Mucosa of stomach (tissue), 1 donor: ENCODE results near the gene DTNA.

Source experiments
- H3K27me3 ChIP-seq: one replicate; pipeline ENCODE4 v1.7.0; 2013; ENCODE audit warnings: mild to moderate bottlenecking, low read length; ENCODE audit not compliant: control insufficient read depth, insufficient read depth
- H3K36me3 ChIP-seq: one replicate; pipeline ENCODE4 v1.7.0; 2013; ENCODE audit warnings: low read length; ENCODE audit not compliant: control insufficient read depth, insufficient read depth
- H3K4me1 ChIP-seq: one replicate; pipeline ENCODE4 v1.7.0; 2013; ENCODE audit warnings: mild to moderate bottlenecking, low read length; ENCODE audit not compliant: control insufficient read depth, insufficient read depth
- H3K4me3 ChIP-seq: one replicate; pipeline ENCODE4 v1.7.0; 2013; ENCODE audit warnings: low read length
- H3K9ac ChIP-seq: one replicate; pipeline ENCODE4 v1.7.0; 2013; ENCODE audit warnings: mild to moderate bottlenecking, low read length, moderate library complexity
- H3K9me3 ChIP-seq: one replicate; pipeline ENCODE4 v1.7.0; 2013; ENCODE audit warnings: mild to moderate bottlenecking, low read length, moderate library complexity; ENCODE audit not compliant: control insufficient read depth
- donor health status: Pancreatic carcinoma.

The DTNA gene

DNA sequence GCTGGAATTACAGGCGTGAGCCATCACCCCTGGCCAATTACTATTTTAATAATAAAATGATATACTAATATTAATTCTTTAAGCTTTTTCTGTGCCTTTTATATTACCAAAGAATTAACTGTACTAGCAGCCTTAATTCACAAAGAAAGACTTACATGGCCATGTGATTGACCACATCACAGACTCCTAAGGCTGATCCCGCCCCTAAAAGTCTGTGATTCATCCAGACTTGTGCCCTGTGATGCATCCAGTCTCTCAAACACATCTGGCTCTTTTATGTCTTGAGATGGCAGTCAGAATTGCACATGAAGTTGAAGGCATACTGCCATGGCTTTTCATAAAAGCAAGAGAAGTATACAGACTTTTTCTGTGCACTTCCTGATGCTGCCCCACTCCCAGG is 91.7 kb downstream of the DTNA start:
- Histone ChIP-seq H3K36me3 (no peaks in the 10 kb centered on the region), H3K4me3 (no peak overlapping the region), H3K9me3 (no peaks in the 10 kb centered on the region), H3K9ac (no peak overlapping the region), H3K27me3 (no peaks in the 10 kb centered on the region), H3K4me1 (no peaks in the 10 kb centered on the region)

DNA sequence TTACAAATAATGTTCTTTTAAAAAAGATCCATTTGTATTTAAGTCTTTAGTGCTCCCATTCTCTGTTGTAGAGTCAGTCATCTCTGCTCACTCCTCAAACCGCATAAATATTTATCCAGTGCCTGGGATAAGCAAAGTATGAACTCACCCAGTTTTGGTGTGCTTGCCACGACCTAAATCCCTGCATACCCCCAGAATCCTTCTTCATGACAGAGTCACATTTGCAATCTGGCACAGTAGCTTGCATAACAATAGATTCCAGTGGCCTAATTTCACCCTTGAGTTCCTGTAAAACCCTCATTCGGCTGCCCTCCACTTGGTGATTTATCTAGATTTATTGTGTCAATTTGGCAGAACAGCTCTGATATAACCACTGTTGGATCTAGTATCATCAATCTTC is 92.9 kb downstream of the DTNA start:
- Histone ChIP-seq H3K9me3 (no peaks in the 10 kb centered on the region), H3K4me3 (no peak overlapping the region), H3K4me1 (no peaks in the 10 kb centered on the region), H3K27me3 (no peaks in the 10 kb centered on the region), H3K9ac (no peak overlapping the region), H3K36me3 (no peaks in the 10 kb centered on the region)

DNA sequence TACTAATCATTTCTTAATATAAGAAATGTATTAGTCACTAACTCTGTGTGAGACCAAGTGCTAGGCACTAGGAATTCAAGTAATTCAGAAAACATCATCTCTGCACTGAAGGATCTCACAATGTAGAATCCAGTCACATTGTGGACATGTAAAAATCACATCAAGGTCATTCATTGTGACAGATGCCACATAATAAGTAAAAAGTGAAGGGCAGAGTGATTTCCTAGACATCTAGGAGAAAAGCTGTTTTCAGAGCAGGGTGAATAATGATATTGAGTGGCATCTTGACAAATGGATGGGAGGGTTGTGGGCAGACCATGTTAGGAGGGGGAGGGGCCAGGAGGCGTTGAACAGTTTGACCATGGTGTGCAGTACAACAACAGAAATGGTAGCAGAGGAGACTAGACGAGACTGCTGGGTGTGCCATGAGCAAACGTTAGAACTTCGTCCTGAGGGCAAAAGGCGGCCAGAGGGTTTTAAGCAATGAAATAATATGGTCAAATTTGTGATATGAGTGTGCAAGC is 93.8 kb downstream of the DTNA start:
- no peaks in the 10 kb centered on the region for H3K36me3 ChIP-seq
- no peaks in the 10 kb centered on the region for H3K4me1 ChIP-seq
- H3K9ac ChIP-seq: no peak overlapping the region
- no peaks in the 10 kb centered on the region for H3K9me3 ChIP-seq
- H3K4me3 ChIP-seq: no peak overlapping the region
- no peaks in the 10 kb centered on the region for H3K27me3 ChIP-seq

DNA sequence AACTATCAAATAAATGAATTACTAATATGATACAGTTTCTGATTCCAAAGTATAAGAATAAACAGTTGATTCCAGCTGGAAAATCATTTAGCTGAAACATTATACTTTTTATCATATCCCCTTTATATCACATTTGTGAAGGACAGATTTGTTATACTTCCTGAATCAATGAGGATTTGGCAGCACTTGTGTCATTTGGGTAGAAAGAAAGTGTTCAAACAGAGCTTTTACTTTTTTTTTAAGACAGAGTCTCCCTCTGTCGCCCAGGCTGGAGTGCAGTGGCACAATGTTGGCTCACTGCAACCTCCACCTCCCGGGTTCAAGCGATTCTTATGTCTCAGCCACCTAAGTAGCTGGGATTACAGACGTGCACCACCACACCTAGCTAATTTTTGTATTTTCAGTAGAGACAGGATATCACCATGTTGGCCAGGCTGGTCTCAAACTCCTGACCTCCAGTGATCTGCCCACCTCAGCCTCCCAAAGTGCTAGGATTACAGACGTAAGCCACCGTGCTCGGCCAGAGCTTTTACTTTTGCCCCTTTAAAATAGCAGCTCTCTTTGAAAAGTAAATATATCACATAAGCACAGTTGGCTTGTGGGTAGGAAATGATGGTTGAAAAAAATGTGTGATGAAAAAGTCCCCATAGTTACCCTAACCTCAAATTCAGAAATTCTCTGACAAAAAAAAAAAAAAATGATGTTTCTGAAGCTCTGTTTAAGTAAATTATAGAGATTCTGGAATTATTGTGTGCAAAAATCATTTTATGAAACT is 95.2 kb downstream of the DTNA start:
- Histone ChIP-seq H3K27me3 (no peaks in the 10 kb centered on the region), H3K4me3 (no peak overlapping the region), H3K9ac (no peak overlapping the region), H3K4me1 (no peaks in the 10 kb centered on the region), H3K36me3 (no peaks in the 10 kb centered on the region), H3K9me3 (no peaks in the 10 kb centered on the region)

DNA sequence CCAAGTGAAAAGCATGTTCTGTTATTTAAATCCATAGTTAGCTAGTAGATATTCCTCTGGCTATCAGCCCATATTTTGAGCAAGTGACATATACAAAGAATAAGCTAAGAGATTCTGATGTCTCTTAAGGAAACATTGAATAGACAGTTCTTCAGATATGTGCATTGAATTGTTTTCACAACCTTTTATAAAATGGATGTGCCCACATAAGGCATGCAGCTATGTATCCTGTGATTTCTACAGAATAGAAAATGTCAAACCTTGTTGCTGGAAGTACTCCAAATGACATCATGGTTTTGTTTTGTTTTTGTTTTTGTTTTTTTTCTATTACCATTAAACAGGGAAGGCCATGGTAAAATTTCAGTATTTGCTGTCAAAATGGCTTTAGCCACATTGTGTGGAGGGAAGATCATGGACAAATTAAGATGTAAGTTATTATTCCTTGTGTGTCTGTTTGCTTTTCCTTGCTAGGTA is 95.8 kb downstream of the DTNA start:
- Histone ChIP-seq H3K9ac (no peak overlapping the region), H3K4me1 (no peaks in the 10 kb centered on the region), H3K9me3 (no peaks in the 10 kb centered on the region), H3K36me3 (no peaks in the 10 kb centered on the region), H3K27me3 (no peaks in the 10 kb centered on the region), H3K4me3 (no peak overlapping the region)

DNA sequence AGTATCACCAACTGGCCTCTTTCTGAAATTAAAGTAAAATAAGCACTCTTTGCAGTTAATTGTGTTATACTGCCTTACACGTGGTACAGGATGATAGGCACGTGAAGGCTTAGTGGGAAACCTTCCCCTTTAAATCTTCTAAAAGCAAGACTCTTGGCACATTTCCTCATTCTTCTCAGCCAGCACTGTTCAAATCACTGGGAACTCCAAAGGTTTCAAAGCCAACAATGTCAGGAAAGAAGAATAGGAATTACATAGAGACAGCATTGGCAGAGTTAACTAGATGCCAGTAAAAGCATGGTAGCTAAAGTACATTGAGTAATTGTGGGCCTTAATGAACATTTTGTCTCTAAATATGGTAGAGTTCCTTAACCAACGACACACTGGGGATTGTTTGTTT is 96.4 kb downstream of the DTNA start:
- Histone ChIP-seq H3K36me3 (no peaks in the 10 kb centered on the region), H3K9me3 (no peaks in the 10 kb centered on the region), H3K9ac (no peak overlapping the region), H3K4me3 (no peak overlapping the region), H3K4me1 (no peaks in the 10 kb centered on the region), H3K27me3 (no peaks in the 10 kb centered on the region)

DNA sequence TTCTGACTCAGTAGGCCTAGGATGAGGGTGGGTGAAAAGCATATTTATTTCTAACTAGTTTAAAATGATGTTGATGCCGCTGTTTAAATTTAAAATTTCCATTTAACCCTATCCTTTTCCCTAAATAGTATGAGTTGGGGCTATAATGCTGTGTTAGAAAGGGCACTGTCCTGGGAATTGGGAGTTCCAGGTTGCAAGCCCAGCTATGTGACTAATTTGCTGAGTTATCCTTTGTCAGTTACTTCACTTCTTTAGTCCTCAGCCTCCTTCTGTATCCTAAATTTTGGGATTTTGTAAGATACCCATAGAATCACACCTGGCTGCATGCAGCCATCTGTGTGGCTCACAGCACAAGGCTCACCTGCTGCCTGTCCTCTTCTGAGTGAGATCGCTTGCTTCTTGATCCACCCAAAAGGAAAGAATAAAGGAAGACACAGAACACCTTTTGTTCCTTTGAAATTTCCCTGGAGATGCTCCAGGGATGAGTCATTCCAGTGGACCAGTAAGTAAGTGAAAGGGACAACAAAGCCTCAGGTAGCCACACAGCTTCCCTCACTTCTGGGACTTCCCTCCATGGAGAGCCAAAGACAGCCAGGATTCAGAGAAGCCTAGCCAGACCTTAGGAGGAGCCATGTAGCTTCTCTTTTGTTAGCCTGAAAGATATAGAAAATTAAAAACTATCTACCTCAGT is 97.2 kb downstream of the DTNA start:
- Histone ChIP-seq H3K27me3 (no peaks in the 10 kb centered on the region), H3K9ac (no peak overlapping the region), H3K9me3 (no peaks in the 10 kb centered on the region), H3K36me3 (no peaks in the 10 kb centered on the region), H3K4me3 (no peak overlapping the region), H3K4me1 (no peaks in the 10 kb centered on the region)

DNA sequence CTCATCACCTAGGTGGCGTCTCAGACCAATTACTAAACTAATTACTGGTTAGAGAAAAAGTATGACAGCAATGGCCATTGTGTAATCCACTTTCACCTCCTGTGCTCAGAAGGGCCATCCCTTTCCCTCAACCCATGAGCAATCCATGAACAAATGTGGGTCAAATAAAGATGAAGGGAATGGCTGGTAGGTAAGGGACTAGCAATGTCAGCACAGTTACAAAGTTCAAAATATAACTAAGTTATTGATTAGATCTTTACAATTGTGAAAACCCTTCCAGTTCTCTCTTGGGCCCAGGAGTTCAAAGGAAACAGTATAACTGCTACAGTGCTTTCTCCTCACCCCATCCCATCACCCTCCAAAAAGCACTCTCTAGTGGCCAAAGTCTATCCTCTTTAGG is 98.3 kb downstream of the DTNA start:
- Histone ChIP-seq H3K9ac (no peak overlapping the region), H3K9me3 (no peaks in the 10 kb centered on the region), H3K4me3 (no peak overlapping the region), H3K36me3 (no peaks in the 10 kb centered on the region), H3K4me1 (no peaks in the 10 kb centered on the region), H3K27me3 (no peaks in the 10 kb centered on the region)

DNA sequence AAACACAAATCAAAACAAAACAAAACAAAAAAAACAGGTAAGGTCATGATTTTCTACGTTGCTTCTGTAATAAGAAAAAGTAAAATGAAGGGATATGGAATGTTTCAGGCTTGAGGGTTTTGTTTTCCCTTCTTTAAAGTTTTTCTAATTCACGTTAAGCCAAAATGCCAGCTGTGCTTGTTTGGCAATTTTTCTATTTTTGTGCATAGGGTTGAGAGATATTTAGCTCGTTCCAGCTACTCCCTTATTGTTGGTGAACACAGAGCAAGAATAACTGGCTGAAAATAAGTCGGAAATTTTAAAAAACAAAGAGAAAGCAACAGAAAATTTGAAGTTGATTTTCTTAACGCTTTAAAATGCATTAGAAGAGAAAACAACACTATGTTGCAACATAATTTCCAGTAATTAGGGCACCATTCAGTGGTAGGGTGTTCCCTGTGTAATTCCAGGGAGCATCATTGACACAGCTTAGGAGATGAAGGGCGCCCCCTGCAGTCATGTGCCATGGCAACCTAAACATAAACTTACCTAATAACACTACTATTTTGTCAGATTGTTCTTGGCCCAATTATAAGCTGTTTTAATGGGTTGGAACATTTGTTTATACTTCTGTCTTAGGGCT is 99.5 kb downstream of the DTNA start:
- no peak overlapping the region for H3K9ac ChIP-seq
- H3K9me3 ChIP-seq: no peaks in the 10 kb centered on the region
- H3K4me1 ChIP-seq: no peaks in the 10 kb centered on the region
- no peak overlapping the region for H3K4me3 ChIP-seq
- H3K27me3 ChIP-seq: no peaks in the 10 kb centered on the region
- H3K36me3 ChIP-seq: no peaks in the 10 kb centered on the region

DNA sequence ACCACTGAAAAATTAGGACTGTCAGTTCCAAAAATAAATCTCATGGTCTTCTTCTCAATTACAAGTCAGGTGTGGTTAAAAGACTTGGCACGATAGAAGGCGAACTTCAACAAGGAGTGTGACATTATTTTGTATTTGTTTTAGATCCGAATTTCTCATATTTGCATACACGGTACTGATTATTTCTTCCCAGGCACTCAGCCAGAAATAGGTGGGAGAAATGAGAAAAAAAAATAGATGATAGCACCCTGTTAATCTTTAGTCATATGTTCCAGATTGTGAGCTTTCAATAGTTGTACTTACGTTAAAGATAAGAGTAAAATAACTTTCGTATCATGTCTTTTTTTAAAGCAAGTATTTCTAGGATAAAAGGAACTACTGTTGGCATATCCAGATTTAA is 106.1 kb downstream of the DTNA start:
- H3K36me3 ChIP-seq: no peaks in the 10 kb centered on the region
- no peaks in the 10 kb centered on the region for H3K27me3 ChIP-seq
- no peak overlapping the region for H3K9ac ChIP-seq
- no peaks in the 10 kb centered on the region for H3K4me1 ChIP-seq
- H3K4me3 ChIP-seq: no peak overlapping the region
- no peaks in the 10 kb centered on the region for H3K9me3 ChIP-seq

DNA sequence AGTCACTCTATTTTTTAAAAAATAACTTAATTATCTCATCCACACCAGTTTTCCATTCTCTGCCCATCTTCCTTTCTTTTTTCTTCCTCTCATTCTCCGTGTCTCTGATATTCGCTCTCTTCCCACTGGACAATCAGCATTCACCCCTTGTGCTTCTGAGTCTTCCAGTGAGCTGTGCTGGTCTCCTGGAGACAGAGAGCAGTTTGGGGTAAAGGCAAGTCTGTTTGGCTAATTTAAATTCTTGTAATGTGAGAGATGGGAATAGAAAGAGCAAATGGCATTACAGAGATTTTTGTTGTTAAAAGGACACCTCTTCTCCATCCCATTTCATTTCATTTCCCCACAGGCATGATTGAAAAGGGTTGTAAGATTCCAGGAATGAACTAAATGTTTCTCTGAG is 107.5 kb downstream of the DTNA start:
- Histone ChIP-seq H3K27me3 (no peaks in the 10 kb centered on the region), H3K4me1 (no peaks in the 10 kb centered on the region), H3K9ac (no peak overlapping the region), H3K4me3 (no peak overlapping the region), H3K36me3 (no peaks in the 10 kb centered on the region), H3K9me3 (no peaks in the 10 kb centered on the region)

DNA sequence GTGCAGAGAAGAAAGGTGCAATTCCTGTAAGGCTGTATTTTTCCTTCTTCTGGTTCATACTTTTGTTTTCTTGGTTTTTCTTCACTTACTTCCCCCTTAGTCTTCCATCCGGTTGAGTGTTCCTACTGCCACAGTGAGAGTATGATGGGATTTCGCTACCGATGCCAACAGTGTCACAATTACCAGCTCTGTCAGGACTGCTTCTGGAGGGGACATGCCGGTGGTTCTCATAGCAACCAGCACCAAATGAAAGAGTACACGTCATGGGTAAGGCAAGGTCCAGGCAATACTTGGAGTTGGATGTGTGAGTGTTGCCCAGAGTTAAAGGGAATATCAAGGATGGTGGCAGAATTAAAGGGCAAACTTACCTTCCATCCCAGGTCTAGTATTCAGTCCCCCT is 108.0 kb downstream of the DTNA start:
- H3K27me3 ChIP-seq: no peaks in the 10 kb centered on the region
- H3K36me3 ChIP-seq: no peaks in the 10 kb centered on the region
- H3K9ac ChIP-seq: no peak overlapping the region
- no peak overlapping the region for H3K4me3 ChIP-seq
- no peaks in the 10 kb centered on the region for H3K9me3 ChIP-seq
- no peaks in the 10 kb centered on the region for H3K4me1 ChIP-seq
